ENCODE results near the gene ARHGAP15. TPM values are rescaled to one million over a fixed set of nuclear protein-coding genes. Genes with fewer than 3 reads are reported as not detected.

The ARHGAP15 gene
- total RNA-seq, 2 donors from 2014 or later = 0.86 TPM; not detected in 1

GRCh38 chr2:143632751-143633374, 503.6 kb downstream of the ARHGAP15 start:
- Mint-ChIP-seq H3K9me3 (peaks cover 5% of the 10 kb centered on the region), H3K27ac (no peak overlapping the region), H3K4me3 (no peak overlapping the region), H3K4me1 (no peaks in the 10 kb centered on the region), H3K36me3 (ENCODE audit: low read depth) (no peaks in the 10 kb centered on the region), H3K27me3 (ENCODE audit: insufficient read depth) (no peaks in the 10 kb centered on the region)
- Histone ChIP-seq H3K9me3 (ENCODE audit: control insufficient read depth, low read length) (no peaks in the 10 kb centered on the region), H3K4me1 (ENCODE audit: control insufficient read depth, insufficient read depth, low read length) (no peaks in the 10 kb centered on the region), H3K4me3 (ENCODE audit: low read length) (no peak overlapping the region), H3K27ac (ENCODE audit: low read depth, low read length) (no peak overlapping the region), H3K9ac (ENCODE audit: extremely low read depth, low read length, poor library complexity, severe bottlenecking) (no peak overlapping the region), H3K36me3 (ENCODE audit: control insufficient read depth, insufficient read depth, low read length) (no peaks in the 10 kb centered on the region), H3K27me3 (ENCODE audit: control insufficient read depth, insufficient read depth, low read length, poor library complexity, severe bottlenecking) (no peaks in the 10 kb centered on the region)
- 88 to 100% methylated on average over 1 of the region's 3 CpGs for WGBS, 2 experiments (ENCODE audit: insufficient coverage in 1 of 2, insufficient read length in 1 of 2)
- DNase-seq = no peak
- TF ChIP-seq CTCF (conservative IDR thresholded peaks at IDR 0.05) = no peak

- Histone ChIP-seq H3K27ac (ENCODE audit: low read depth, low read length) (no peak overlapping the region), H3K27me3 (ENCODE audit: control insufficient read depth, insufficient read depth, low read length, poor library complexity, severe bottlenecking) (no peaks in the 10 kb centered on the region), H3K4me1 (ENCODE audit: control insufficient read depth, insufficient read depth, low read length) (no peaks in the 10 kb centered on the region), H3K4me3 (ENCODE audit: low read length) (no peak overlapping the region), H3K9me3 (ENCODE audit: control insufficient read depth, low read length) (no peaks in the 10 kb centered on the region), H3K36me3 (ENCODE audit: control insufficient read depth, insufficient read depth, low read length) (no peaks in the 10 kb centered on the region), H3K9ac (ENCODE audit: extremely low read depth, low read length, poor library complexity, severe bottlenecking) (no peak overlapping the region)
- Mint-ChIP-seq H3K4me3 (no peak overlapping the region), H3K27ac (no peak overlapping the region), H3K36me3 (ENCODE audit: low read depth) (no peaks in the 10 kb centered on the region), H3K27me3 (ENCODE audit: insufficient read depth) (no peaks in the 10 kb centered on the region), H3K9me3 (peaks cover 5% of the 10 kb centered on the region), H3K4me1 (no peaks in the 10 kb centered on the region)
- 78% methylated on average over 1 of the region's 2 CpGs; no CpG with 5 or more reads in 1 of the 2 experiments for WGBS, 2 experiments (ENCODE audit: insufficient coverage in 1 of 2, insufficient read length in 1 of 2)
- no peak for TF ChIP-seq CTCF (conservative IDR thresholded peaks at IDR 0.05)
- no peak for DNase-seq
These were observed 504.2 kb downstream of the ARHGAP15 start for GRCh38 chr2:143633419-143633818.

GRCh38 chr2:143635302-143635701, 506.1 kb downstream of the ARHGAP15 start:
- Mint-ChIP-seq H3K4me1 (no peaks in the 10 kb centered on the region), H3K9me3 (peaks cover 5% of the 10 kb centered on the region), H3K4me3 (no peak overlapping the region), H3K27ac (no peak overlapping the region), H3K27me3 (ENCODE audit: insufficient read depth) (no peaks in the 10 kb centered on the region), H3K36me3 (ENCODE audit: low read depth) (no peaks in the 10 kb centered on the region)
- no peak overlapping the region for H3K9ac ChIP-seq (ENCODE audit: extremely low read depth, low read length, poor library complexity, severe bottlenecking)
- no peak overlapping the region for H3K4me3 ChIP-seq (ENCODE audit: low read length)
- no peak for DNase-seq
- H3K27ac ChIP-seq (ENCODE audit: low read depth, low read length) = no peak overlapping the region
- 89 to 96% methylated on average over 2 of the region's 2 CpGs for WGBS, 2 experiments (ENCODE audit: insufficient coverage in 1 of 2, insufficient read length in 1 of 2)
- no peaks in the 10 kb centered on the region for H3K36me3 ChIP-seq (ENCODE audit: control insufficient read depth, insufficient read depth, low read length)
- no peaks in the 10 kb centered on the region for H3K9me3 ChIP-seq (ENCODE audit: control insufficient read depth, low read length)
- TF ChIP-seq CTCF (conservative IDR thresholded peaks at IDR 0.05) = no peak
- no peaks in the 10 kb centered on the region for H3K4me1 ChIP-seq (ENCODE audit: control insufficient read depth, insufficient read depth, low read length)
- H3K27me3 ChIP-seq (ENCODE audit: control insufficient read depth, insufficient read depth, low read length, poor library complexity, severe bottlenecking) = no peaks in the 10 kb centered on the region
